ENCODE data around the gene IGFBP6.
"Not testable (repeated sequence)": the region's sequence is repeated elsewhere in the genome, so short reads cannot be mapped to it uniquely, and the experiment has no call there.

IGFBP6 gene

GRCh38 chr12:53096759-53097158 lies 708 bp upstream of the IGFBP6 start:
- DNase-seq (ENCODE audit: low spot score): no peak

GRCh38 chr12:53097207-53097563 lies 282 bp upstream of the IGFBP6 start:
- no peak for DNase-seq (ENCODE audit: low spot score)

- peak; percentile 37 for DNase-seq (ENCODE audit: low spot score)
Observed at GRCh38 chr12:53098354-53098981, 1.0 kb downstream of the IGFBP6 start.

- DNase-seq (ENCODE audit: low spot score): peak; percentile 83
Observed at GRCh38 chr12:53099071-53099882, 1.8 kb downstream of the IGFBP6 start.

GRCh38 chr12:53100466-53101151 lies 3.1 kb downstream of the IGFBP6 start:
- DNase-seq (ENCODE audit: low spot score): no peak

GRCh38 chr12:53101266-53101665 lies 3.8 kb downstream of the IGFBP6 start:
- no peak for DNase-seq (ENCODE audit: low spot score)

GRCh38 chr12:53101931-53102781 lies 4.7 kb downstream of the IGFBP6 start:
- peak; percentile 12 for DNase-seq (ENCODE audit: low spot score)

GRCh38 chr12:53102883-53103807 lies 5.7 kb downstream of the IGFBP6 start, which contains the start of gene SOAT2:
TSS of gene SOAT2 (plus strand) at chr12:53103486. CDS start at chr12:53103578, 92 bp downstream.
- DNase-seq (ENCODE audit: low spot score): no peak

GRCh38 chr12:53103860-53104305 lies 6.4 kb downstream of the IGFBP6 start:
- peak; percentile 58 for DNase-seq (ENCODE audit: low spot score)

GRCh38 chr12:53105256-53105655 lies 7.8 kb downstream of the IGFBP6 start:
- DNase-seq (ENCODE audit: low spot score): no peak

- no peak for DNase-seq (ENCODE audit: low spot score)
Observed at GRCh38 chr12:53105712-53106439, 8.4 kb downstream of the IGFBP6 start.

- no peak for DNase-seq (ENCODE audit: low spot score)
Observed at GRCh38 chr12:53107122-53107521, 9.7 kb downstream of the IGFBP6 start.

- not testable (repeated sequence) for DNase-seq (ENCODE audit: low spot score)
Observed at GRCh38 chr12:53112431-53112830, 15.0 kb downstream of the IGFBP6 start.

GRCh38 chr12:53113136-53113705 lies 15.8 kb downstream of the IGFBP6 start:
- no peak for DNase-seq (ENCODE audit: low spot score)

- DNase-seq (ENCODE audit: low spot score): no peak
Observed at GRCh38 chr12:53113951-53114350, 16.5 kb downstream of the IGFBP6 start.

GRCh38 chr12:53115112-53115890 lies 17.8 kb downstream of the IGFBP6 start:
- no peak for DNase-seq (ENCODE audit: low spot score)

- DNase-seq (ENCODE audit: low spot score): no peak
Observed at GRCh38 chr12:53115891-53116648, 18.6 kb downstream of the IGFBP6 start.

- DNase-seq (ENCODE audit: low spot score): no peak
Observed at GRCh38 chr12:53118751-53119300, 21.4 kb downstream of the IGFBP6 start.

Data from kidney capillary endothelial cell (primary cell).